ENCODE data around the gene RALGDS. TPM values are rescaled to one million over a fixed set of nuclear protein-coding genes. Genes with fewer than 3 reads are reported as not detected.

Gene RALGDS
- total RNA-seq, 2 experiments from 2014 or later = 57.9 to 60.2 TPM

DNA sequence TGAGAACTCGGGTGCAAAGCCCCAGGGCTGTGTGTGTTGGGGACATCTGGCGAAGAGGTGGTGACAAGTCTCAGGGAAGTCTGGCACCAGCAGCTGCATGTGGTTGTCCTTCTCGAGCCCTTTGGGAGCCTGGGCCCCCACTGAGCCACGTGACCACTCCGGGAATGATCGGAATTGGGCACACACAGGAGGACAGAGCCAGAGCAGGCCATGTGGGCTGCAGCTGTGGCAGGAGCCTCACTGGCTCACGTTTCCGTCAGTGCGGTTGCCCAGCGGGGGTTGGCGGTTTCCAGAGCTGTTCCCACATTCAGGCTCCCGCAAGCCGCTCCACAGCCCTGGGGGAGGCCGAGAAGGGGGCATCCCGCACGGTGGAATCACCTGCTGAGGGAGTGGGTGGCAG lies 66.1 kb downstream of the RALGDS start:
- ChIA-PET CTCF (no interaction called here), POLR2A (no interaction called here)

DNA sequence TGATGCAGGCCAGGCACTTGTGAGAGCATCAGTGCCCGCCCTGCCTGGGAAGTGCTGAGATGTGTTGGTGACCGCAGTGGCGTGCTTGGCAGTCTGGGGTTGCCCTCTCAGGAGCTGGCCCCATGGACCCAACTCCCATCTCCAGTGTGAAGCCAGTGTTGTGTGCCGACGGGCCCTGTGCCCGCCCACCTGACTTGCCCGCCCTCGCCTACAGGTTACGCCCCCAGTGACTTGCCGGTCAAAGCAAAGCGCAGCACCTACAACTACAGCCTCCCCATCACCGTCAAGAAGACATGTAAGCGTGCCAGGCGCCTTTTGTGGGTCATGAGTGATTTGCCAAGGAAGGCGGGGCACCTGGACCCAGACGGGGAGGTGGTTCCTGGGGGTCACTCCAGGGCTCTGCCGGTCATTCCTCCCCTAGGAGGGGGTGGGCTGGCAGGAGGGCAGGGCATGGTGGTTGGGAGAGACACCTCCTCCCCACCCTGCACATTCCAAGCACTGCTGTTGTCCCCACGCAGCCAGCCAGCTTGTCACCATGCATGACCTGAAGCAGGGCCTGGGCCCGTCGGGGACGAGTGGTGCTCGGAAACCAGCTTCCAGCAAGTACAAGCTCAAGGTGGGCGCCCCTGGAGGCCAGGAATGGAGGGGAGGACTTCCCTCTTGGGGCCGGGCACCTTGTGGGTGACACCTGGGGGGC lies 66.7 kb downstream of the RALGDS start:
- CTCF ChIA-PET = interaction anchor here (0.7 kb wide), 1 partner anchor 93 kb away, joined by 3 read pairs; no protein-coding TSS in a partner anchor
- POLR2A ChIA-PET = no interaction called here

DNA sequence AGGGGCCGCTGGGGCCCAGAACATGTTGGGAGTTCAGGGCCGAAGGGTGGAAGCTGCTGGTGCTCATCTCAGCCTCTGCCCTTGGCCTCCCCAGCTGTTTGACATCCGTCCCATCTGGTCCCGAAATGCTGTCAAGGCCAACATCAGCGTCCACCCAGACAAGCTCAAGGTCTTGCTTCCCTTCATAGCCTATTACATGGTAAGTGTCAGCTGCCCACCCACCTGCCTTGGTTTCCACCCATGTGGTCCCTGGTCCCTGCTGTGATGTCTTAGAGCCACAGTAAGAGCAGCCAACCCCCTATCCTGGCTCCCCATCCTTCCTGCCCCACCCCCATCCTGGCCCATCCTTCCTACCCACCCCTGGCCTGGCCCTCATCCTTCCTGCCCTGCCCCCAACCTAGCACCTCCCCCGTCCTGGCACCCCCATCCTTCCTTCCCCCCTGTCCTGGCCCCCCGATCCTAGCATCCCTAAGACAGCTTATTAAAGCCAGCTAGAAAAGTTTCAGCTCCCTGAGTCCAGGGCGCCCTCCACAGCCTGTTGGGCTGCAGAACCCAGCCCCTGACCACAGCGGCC lies 69.0 kb downstream of the RALGDS start:
- ChIA-PET POLR2A (no interaction called here), CTCF (no interaction called here)

DNA sequence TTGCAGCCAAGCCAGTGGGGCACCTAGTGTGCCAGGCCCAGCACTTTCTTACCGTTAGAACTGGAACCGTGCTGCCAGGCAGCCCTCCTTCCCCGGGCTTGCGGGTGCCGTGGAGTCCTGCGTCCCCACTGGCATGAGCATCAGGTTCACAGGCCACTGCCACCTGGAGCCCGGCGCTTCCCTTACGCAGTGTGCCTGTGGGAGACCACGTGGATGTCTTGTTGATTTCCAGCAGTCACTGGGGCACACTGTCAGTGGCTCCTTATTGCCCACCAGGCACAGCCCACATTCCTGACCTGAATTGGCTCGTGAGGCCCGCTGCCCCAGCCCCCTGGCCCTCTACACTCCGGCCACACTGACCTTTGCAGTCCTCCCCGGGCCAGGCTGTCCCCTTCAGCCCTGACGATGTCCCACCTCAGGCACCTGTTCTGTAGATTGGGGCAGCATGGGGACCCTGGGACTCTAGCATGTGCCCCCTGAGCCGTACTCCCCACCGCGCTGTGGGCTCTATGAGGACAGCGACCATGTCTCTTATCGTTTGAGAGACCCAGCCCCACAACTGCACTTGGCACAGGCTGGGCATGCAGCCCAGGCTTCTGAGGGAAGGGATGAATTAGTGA lies 69.6 kb downstream of the RALGDS start:
- POLR2A ChIA-PET = no interaction called here
- CTCF ChIA-PET = no interaction called here

DNA sequence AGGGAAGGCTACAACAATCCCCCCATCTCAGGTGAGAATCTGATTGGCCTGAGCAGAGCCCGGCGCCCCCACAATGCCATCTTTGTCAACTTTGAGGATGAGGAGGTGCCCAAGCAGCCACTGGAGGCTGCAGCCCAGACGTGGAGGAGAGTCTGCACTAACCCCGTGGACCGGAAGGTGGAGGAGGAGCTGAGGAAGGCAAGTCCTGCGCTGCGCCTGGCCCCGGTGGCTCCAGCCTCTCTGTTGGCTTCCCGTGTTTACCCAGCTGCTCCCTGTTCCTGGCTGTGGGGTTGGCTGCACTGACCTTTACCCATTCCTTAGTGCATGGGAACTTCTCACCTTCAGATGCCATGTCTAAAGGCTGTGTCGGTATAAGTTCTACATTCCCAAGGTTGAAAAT lies 70.3 kb downstream of the RALGDS start:
- CTCF ChIA-PET = no interaction called here

DNA sequence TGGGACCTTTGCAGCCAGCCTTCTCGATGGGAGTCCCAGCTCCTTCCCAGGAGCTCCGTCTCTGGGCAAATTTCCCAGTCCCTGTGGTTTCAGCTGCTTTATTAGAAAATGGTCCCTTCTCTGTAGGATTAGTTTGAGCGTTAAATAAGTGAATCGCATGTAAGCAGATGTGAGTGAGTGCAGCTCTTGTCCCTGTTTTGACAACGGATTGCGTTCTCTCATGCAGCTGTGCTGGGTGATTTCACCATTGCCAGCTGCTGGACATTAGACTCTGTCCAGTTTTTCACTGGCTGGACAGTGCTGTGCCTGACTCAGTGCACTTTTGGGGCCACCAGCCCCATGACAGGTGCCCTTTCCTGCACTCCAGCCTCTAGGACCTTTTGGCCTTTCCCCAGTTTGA lies 70.9 kb downstream of the RALGDS start:
- POLR2A ChIA-PET = no interaction called here

More for the DNA sequence above, 70.3 kb downstream of the RALGDS start:
- POLR2A ChIA-PET = no interaction called here

DNA sequence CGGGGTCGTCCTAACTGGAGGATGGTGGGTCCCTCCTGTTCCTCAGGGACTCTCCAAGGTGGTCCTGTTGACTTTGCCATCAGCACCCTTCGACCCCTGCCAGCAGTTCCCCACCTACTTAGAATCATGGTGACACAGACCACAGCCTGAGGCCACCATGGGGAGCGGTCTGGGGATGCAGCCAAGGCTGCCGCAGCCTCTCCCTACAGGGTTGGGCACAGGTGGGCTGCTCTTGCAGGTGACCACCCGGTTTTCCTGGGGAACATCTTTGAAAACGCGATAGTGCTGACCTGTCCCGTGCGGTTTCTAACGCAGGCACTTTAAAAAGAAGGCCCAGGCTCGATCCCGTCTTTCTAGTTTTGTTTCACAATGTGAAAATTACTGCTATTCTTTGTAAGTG lies 72.0 kb downstream of the RALGDS start:
- ChIA-PET POLR2A (no interaction called here), CTCF (interaction anchor here (1.0 kb wide), 1 partner anchor 98 kb away, joined by 4 read pairs; no protein-coding TSS in a partner anchor)

More for the DNA sequence above, 70.9 kb downstream of the RALGDS start:
- CTCF ChIA-PET = no interaction called here

DNA sequence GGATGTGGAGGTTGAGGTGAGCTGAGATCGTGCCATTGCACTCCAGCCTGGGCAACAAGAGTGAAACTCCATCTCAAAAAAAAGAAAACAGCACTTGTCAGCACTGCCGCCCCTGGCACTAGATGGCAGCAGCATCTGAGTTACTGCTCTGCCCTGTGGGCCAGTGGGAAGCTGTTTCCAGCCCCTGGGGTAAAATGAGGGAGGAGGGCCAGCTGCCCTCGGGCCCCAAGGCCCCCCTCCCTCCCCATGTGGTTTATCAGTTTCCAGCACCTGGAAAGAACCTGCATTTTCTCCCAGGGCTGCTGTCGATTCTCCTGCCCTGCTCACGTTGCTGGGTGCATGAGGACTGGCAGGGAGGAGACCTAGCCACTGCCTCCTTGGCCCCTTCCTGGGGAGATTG lies 72.4 kb downstream of the RALGDS start:
- ChIA-PET CTCF (interaction anchor here (0.9 to 1.0 kb wide), 2 partner anchors 96 to 98 kb away, joined by 3 to 4 read pairs; no protein-coding TSS in a partner anchor), POLR2A (no interaction called here)

Other genes starting within 250 kb of the RALGDS start
- gene AK8, start 243.0 kb downstream of the RALGDS start, total RNA-seq = under 1 TPM in 1 of 2 experiments, not detected in 1; 0.11 TPM
- 1 to 10 TPM; 1.9 TPM for gene SPACA9, start 242.3 kb downstream of the RALGDS start, total RNA-seq
- 10 to 100 TPM; 28.9 to 29.7 TPM for gene TSC1, start 176.6 kb downstream of the RALGDS start, total RNA-seq
- not detected for gene GFI1B, start 142.5 kb downstream of the RALGDS start, total RNA-seq
- 10 to 100 TPM; 89.1 to 90.4 TPM for gene GTF3C5, start 90.2 kb downstream of the RALGDS start, total RNA-seq
- 1 to 10 TPM in 1 of 2 experiments, under 1 TPM in 1; 0.73 to 1.3 TPM for gene CEL, start 59.3 kb downstream of the RALGDS start, total RNA-seq
- gene GBGT1, start 42.7 kb upstream of the RALGDS start, total RNA-seq = 1 to 10 TPM; 2.5 to 3.1 TPM
- not detected for gene OBP2B, start 88.0 kb upstream of the RALGDS start, total RNA-seq
- gene ABO, start 154.0 kb upstream of the RALGDS start, total RNA-seq = not detected
- 10 to 100 TPM; 33.0 to 34.2 TPM for gene SURF6, start 214.9 kb upstream of the RALGDS start, total RNA-seq
- 10 to 100 TPM; 42.5 to 43.3 TPM for gene MED22, start 226.9 kb upstream of the RALGDS start, total RNA-seq
- 1,000 to 10,000 TPM; 3,102 to 3,168 TPM for gene RPL7A, start 227.0 kb upstream of the RALGDS start, total RNA-seq
- 10 to 100 TPM; 31.6 to 31.9 TPM for gene SURF1, start 235.2 kb upstream of the RALGDS start, total RNA-seq
- gene SURF2, start 235.3 kb upstream of the RALGDS start, total RNA-seq = 10 to 100 TPM; 29.7 to 30.9 TPM